GM12892 (cell line): ENCODE results near the gene PKN1.

Experiments used
- POLR2A ChIP-seq: IDR thresholded peaks from 2 replicates; pipeline ENCODE4 v1.6.1; 2011; ENCODE audit warnings: low read depth, low read length, control low read depth
- POLR2AphosphoS5 ChIP-seq: IDR thresholded peaks from 2 replicates; pipeline ENCODE4 v1.6.1; 2011; ENCODE audit warnings: low read depth, low read length, control low read depth
- TAF1 ChIP-seq: IDR thresholded peaks from 2 replicates; pipeline ENCODE4 v1.6.1; 2011; ENCODE audit warnings: low read depth, mild to moderate bottlenecking, control low read depth, low read length, borderline replicate concordance

DNA sequence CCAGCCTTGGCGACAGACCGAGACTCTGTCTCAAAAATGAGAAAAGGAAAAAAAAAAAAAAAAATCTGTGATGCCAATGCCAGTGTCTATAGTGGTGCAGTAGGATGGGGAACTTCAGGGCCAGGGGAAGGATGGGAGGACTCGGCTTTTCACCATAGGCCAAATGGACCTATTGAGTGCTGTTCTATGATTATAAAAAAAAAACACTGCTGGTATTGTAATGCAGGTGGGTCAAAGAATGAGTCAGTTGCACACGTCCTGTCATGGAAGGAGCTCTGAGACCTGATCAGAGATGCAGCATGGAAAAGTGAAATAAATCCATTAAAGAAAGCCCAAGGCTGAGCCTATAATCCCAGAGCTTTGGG, 78.1 kb downstream of the PKN1 start:
- no peak for TF ChIP-seq POLR2A
- no peak for TF ChIP-seq POLR2AphosphoS5
- no peak for TF ChIP-seq TAF1
